T-helper 17 cell (primary cell): Measurements from ENCODE around the gene C22orf15. TPM values are rescaled to one million over a fixed set of nuclear protein-coding genes. Genes with fewer than 3 reads are reported as not detected.

Source experiments
- total RNA-seq, 4 donors: library from RNA in 2 of 4; stranded (reverse) in 2 of 4; gene quantifications; one replicate each; pipeline ENCODE4 v1.2.3 and lab custom pipeline; 2022 to 2026

C22orf15 gene
- total RNA-seq, 2 donors from 2014 or later: 0.30 to 0.81 TPM

Other genes with a start within 250 kb of the C22orf15 start
- gene IGLL1, start 182.7 kb upstream of the C22orf15 start, total RNA-seq: not detected
- 1 to 10 TPM in 1 of 2 donors, under 1 TPM in 1; 0.42 to 2.5 TPM for gene DRICH1, start 130.7 kb upstream of the C22orf15 start, total RNA-seq
- 10 to 100 TPM; 16.0 to 20.2 TPM for gene RGL4, start 72.0 kb upstream of the C22orf15 start, total RNA-seq
- 1 to 10 TPM; 1.8 to 1.9 TPM for gene ZNF70, start 11.9 kb upstream of the C22orf15 start, total RNA-seq
- 1 to 10 TPM in 1 of 2 donors, not detected in 1; 4.4 TPM for gene VPREB3, start 8.6 kb upstream of the C22orf15 start, total RNA-seq
- 10 to 100 TPM; 31.6 to 44.0 TPM for gene CHCHD10, start 5.0 kb downstream of the C22orf15 start, total RNA-seq
- gene MMP11, start 9.9 kb downstream of the C22orf15 start, total RNA-seq: 1 to 10 TPM in 1 of 2 donors, under 1 TPM in 1; 0.76 to 1.2 TPM
- gene SMARCB1, start 24.0 kb downstream of the C22orf15 start, total RNA-seq: 10 to 100 TPM; 45.0 to 53.6 TPM
- 1 to 10 TPM; 2.7 to 3.6 TPM for gene DERL3, start 76.0 kb downstream of the C22orf15 start, total RNA-seq
- gene SLC2A11, start 94.9 kb downstream of the C22orf15 start, total RNA-seq: 10 to 100 TPM in 1 of 2 donors, 1 to 10 TPM in 1; 9.8 to 11.9 TPM
- gene MIF, start 131.4 kb downstream of the C22orf15 start, total RNA-seq: 100 to 1,000 TPM; 219 to 223 TPM
- gene GSTT2B, start 198.2 kb downstream of the C22orf15 start, total RNA-seq: not detected
- gene DDTL, start 203.9 kb downstream of the C22orf15 start, total RNA-seq: 1 to 10 TPM; 2.4 to 3.5 TPM
- 10 to 100 TPM; 69.4 to 74.2 TPM for gene DDT, start 211.5 kb downstream of the C22orf15 start, total RNA-seq
- gene GSTT2, start 217.1 kb downstream of the C22orf15 start, total RNA-seq: not detected
- gene GSTT4, start 242.5 kb downstream of the C22orf15 start, total RNA-seq: not detected
- gene CABIN1, start 248.3 kb downstream of the C22orf15 start, total RNA-seq: 100 to 1,000 TPM; 112 to 126 TPM